Naive thymus-derived CD4-positive, alpha-beta T cell (primary cell): ENCODE data around the gene ADGRB3. TPM values are rescaled to one million over a fixed set of nuclear protein-coding genes. Genes with fewer than 3 reads are reported as not detected.
"Not testable (repeated sequence)": the region's sequence is repeated elsewhere in the genome, so short reads cannot be mapped to it uniquely, and the experiment has no call there.

Source experiments
- ATAC-seq: fragments of 150-1000 bp; cut with Tn5 transposase; 2 replicates; pipeline ENCODE4 v1.10.0; 2021; ENCODE audit warnings: mild to moderate bottlenecking, moderate library complexity
- CTCF ChIA-PET: fragments of 350-600 bp; sonication (Branson Sonifier 250); formaldehyde crosslinking; loops from one replicate; lab custom pipeline; 2021; ENCODE audit warnings: antibody characterized with exemption; lab: Charles Lee
- POLR2A ChIA-PET: fragments of 350-600 bp; sonication (Branson Sonifier 250); formaldehyde crosslinking; loops from one replicate; lab custom pipeline; 2021; ENCODE audit warnings: antibody characterized with exemption, inconsistent platforms; lab: Charles Lee
- DNase-seq, 9 donors: peaks; one replicate each; pipeline versions ENCODE4 v3.0.0 to v3.0.0-alpha.2; 2020 to 2022; ENCODE audit warnings: mixed read lengths in 1 of 9
- H3K27ac ChIP-seq: one replicate; pipeline ENCODE4 v1.7.0; 2013; ENCODE audit warnings: mild to moderate bottlenecking, low read depth, low read length, moderate library complexity
- H3K27me3 ChIP-seq, 2 donors: one replicate each; pipeline ENCODE4 v1.7.0; 2013; ENCODE audit warnings: low read length in 2 of 2, mild to moderate bottlenecking in 2 of 2, moderate library complexity in 2 of 2; ENCODE audit not compliant: control insufficient read depth in 2 of 2, insufficient read depth in 2 of 2
- H3K36me3 ChIP-seq, 3 experiments: 1 replicate in 2 of 3; 2 replicates in 1 of 3; pipeline ENCODE4 v1.7.0; 2013; ENCODE audit warnings: low read length in 3 of 3, mild to moderate bottlenecking in 3 of 3, moderate library complexity in 1 of 3; ENCODE audit not compliant: insufficient read depth in 3 of 3, control insufficient read depth in 2 of 3
- H3K4me1 ChIP-seq, 2 donors: one replicate each; pipeline ENCODE4 v1.7.0; 2013; ENCODE audit warnings: low read length in 2 of 2, mild to moderate bottlenecking in 2 of 2, moderate library complexity in 1 of 2; ENCODE audit not compliant: control insufficient read depth in 2 of 2, insufficient read depth in 2 of 2
- H3K4me3 ChIP-seq: 2 replicates; pipeline ENCODE4 v1.7.0; 2013; ENCODE audit warnings: mild to moderate bottlenecking, low read length
- H3K9me3 ChIP-seq, 3 experiments: 1 replicate in 2 of 3; 2 replicates in 1 of 3; pipeline ENCODE4 v1.7.0; 2013; ENCODE audit warnings: low read length in 3 of 3; ENCODE audit not compliant: control insufficient read depth in 2 of 3
- H3K27ac Mint-ChIP-seq, 9 donors: one replicate each; pipeline ENCODE4 v1.8.0; 2020 to 2022; ENCODE audit warnings: mixed read lengths in 9 of 9, mild to moderate bottlenecking in 8 of 9, moderate library complexity in 5 of 9, inconsistent platforms in 2 of 9
- H3K27me3 Mint-ChIP-seq, 5 donors: one replicate each; pipeline ENCODE4 v1.8.0; 2021 to 2022; ENCODE audit warnings: mixed read lengths in 5 of 5, mild to moderate bottlenecking in 1 of 5
- H3K36me3 Mint-ChIP-seq, 5 donors: one replicate each; pipeline ENCODE4 v1.8.0; 2020 to 2022; ENCODE audit warnings: mixed read lengths in 5 of 5, mild to moderate bottlenecking in 3 of 5, inconsistent platforms in 1 of 5
- H3K4me1 Mint-ChIP-seq, 7 donors: one replicate each; pipeline ENCODE4 v1.8.0; 2020 to 2022; ENCODE audit warnings: mixed read lengths in 7 of 7, mild to moderate bottlenecking in 3 of 7, inconsistent platforms in 1 of 7
- H3K4me3 Mint-ChIP-seq, 10 donors: one replicate each; pipeline ENCODE4 v1.8.0; 2020 to 2022; ENCODE audit warnings: mild to moderate bottlenecking in 10 of 10, mixed read lengths in 10 of 10, moderate library complexity in 6 of 10, inconsistent platforms in 2 of 10
- H3K9me3 Mint-ChIP-seq, 11 donors: one replicate each; pipeline ENCODE4 v1.8.0; 2020 to 2022; ENCODE audit warnings: mixed read lengths in 11 of 11, mild to moderate bottlenecking in 4 of 11, inconsistent platforms in 1 of 11, moderate library complexity in 1 of 11
- intact Hi-C, 2 donors: fragments of 100-400 bp; cut with micrococcal nuclease; formaldehyde crosslinking; loops; one replicate each; pipeline ENCODE4 v1.15.1; 2023
- polyA plus RNA-seq, 2 donors: library from polyadenylated mRNA; unstranded; fragments of 300-500 nt; fragmentation: Illumina TruSeq; gene quantifications; one replicate each; pipeline ENCODE4 v1.2.3, GENCODE V29; 2021
- total RNA-seq, 6 experiments: library from RNA in 5 of 6; stranded (reverse) in 5 of 6; gene quantifications; 1 replicate in 5 of 6; 2 replicates in 1 of 6; pipeline ENCODE4 v1.2.3 and lab custom pipeline; 2021 to 2026

ADGRB3 gene
- total and polyA plus RNA-seq, 7 experiments from 2014 or later = not detected

- CTCF ChIA-PET, DNase-seq, H3K4me3 Mint-ChIP-seq, H3K27me3 ChIP-seq, POLR2A ChIA-PET, H3K36me3 ChIP-seq, H3K4me3 ChIP-seq, H3K9me3 ChIP-seq, ATAC-seq, H3K27ac Mint-ChIP-seq, H3K36me3 Mint-ChIP-seq, H3K9me3 Mint-ChIP-seq, H3K4me1 ChIP-seq, H3K27me3 Mint-ChIP-seq, intact Hi-C loops, H3K27ac ChIP-seq, H3K4me1 Mint-ChIP-seq: not testable (repeated sequence)
These were observed 112.8 kb downstream of the ADGRB3 start for GRCh38 chr6:68747832-68748231.

- Histone ChIP-seq H3K36me3 (no peaks in the 10 kb centered on the region), H3K4me1 (no peaks in the 10 kb centered on the region), H3K9me3 (no peaks in the 10 kb centered on the region), H3K27ac (no peak overlapping the region), H3K27me3 (no peaks in the 10 kb centered on the region), H3K4me3 (no peak overlapping the region)
- DNase-seq (no peak), ATAC-seq (no peak)
- POLR2A ChIA-PET = no interaction called here
- no peak overlapping the region for H3K4me3 Mint-ChIP-seq
- intact Hi-C loops = no loop called here
- no peak overlapping the region for H3K27ac Mint-ChIP-seq
- peaks cover 0 to 7% (median 0%) of the 10 kb centered on the region in 5 donors for H3K27me3 Mint-ChIP-seq
- CTCF ChIA-PET = interaction anchor here (0.6 kb wide), 1 partner anchor 215 kb away, joined by 3 read pairs; no protein-coding TSS in a partner anchor
- H3K36me3 Mint-ChIP-seq = no peaks in the 10 kb centered on the region
- no peaks in the 10 kb centered on the region for H3K9me3 Mint-ChIP-seq
- H3K4me1 Mint-ChIP-seq = peaks cover 0 to 2% (median 0%) of the 10 kb centered on the region in 7 donors
These were observed 119.7 kb downstream of the ADGRB3 start for GRCh38 chr6:68754681-68755213.

GRCh38 chr6:68756454-68757375, 121.6 kb downstream of the ADGRB3 start:
- Mint-ChIP-seq H3K27me3 (peaks cover 0 to 7% (median 0%) of the 10 kb centered on the region in 5 donors), H3K9me3 (no peaks in the 10 kb centered on the region), H3K27ac (no peak overlapping the region), H3K4me1 (peaks cover 0 to 2% (median 0%) of the 10 kb centered on the region in 7 donors), H3K36me3 (no peaks in the 10 kb centered on the region), H3K4me3 (no peak overlapping the region)
- CTCF ChIA-PET = no interaction called here
- Histone ChIP-seq H3K36me3 (no peaks in the 10 kb centered on the region), H3K27me3 (no peaks in the 10 kb centered on the region), H3K4me1 (no peaks in the 10 kb centered on the region), H3K27ac (no peak overlapping the region), H3K4me3 (no peak overlapping the region), H3K9me3 (no peaks in the 10 kb centered on the region)
- intact Hi-C loops = loop anchor here in 1 of 2 donors (1.0 kb wide), 1 partner anchor 9 kb away; no protein-coding TSS in a partner anchor
- DNase-seq (no peak), ATAC-seq (peak; percentile 44)
- POLR2A ChIA-PET = no interaction called here

GRCh38 chr6:68757821-68758220, 122.7 kb downstream of the ADGRB3 start:
- DNase-seq (no peak), ATAC-seq (no peak)
- Mint-ChIP-seq H3K4me3 (no peak overlapping the region), H3K27me3 (peaks cover 0 to 7% (median 0%) of the 10 kb centered on the region in 5 donors), H3K9me3 (no peaks in the 10 kb centered on the region), H3K27ac (no peak overlapping the region), H3K36me3 (no peaks in the 10 kb centered on the region), H3K4me1 (peaks cover 0 to 2% (median 0%) of the 10 kb centered on the region in 7 donors)
- Histone ChIP-seq H3K4me3 (no peak overlapping the region), H3K27me3 (no peaks in the 10 kb centered on the region), H3K27ac (no peak overlapping the region), H3K36me3 (no peaks in the 10 kb centered on the region), H3K4me1 (no peaks in the 10 kb centered on the region), H3K9me3 (no peaks in the 10 kb centered on the region)
- CTCF ChIA-PET = no interaction called here
- POLR2A ChIA-PET = no interaction called here
- intact Hi-C loops = no loop called here

GRCh38 chr6:68758559-68758958, 123.5 kb downstream of the ADGRB3 start:
- H3K4me1 Mint-ChIP-seq = peaks cover 0 to 2% (median 0%) of the 10 kb centered on the region in 7 donors
- ATAC-seq = no peak

GRCh38 chr6:68760485-68760884, 125.4 kb downstream of the ADGRB3 start:
- no peaks in the 10 kb centered on the region for H3K4me1 Mint-ChIP-seq
- DNase-seq (no peak), ATAC-seq (no peak)
- H3K27ac ChIP-seq = no peak overlapping the region
- no peaks in the 10 kb centered on the region for H3K9me3 ChIP-seq
- H3K27ac Mint-ChIP-seq = no peak overlapping the region
- no peaks in the 10 kb centered on the region for H3K36me3 ChIP-seq
- no peaks in the 10 kb centered on the region for H3K9me3 Mint-ChIP-seq
- no peaks in the 10 kb centered on the region for H3K27me3 Mint-ChIP-seq
- no peaks in the 10 kb centered on the region for H3K4me1 ChIP-seq
- no peak overlapping the region for H3K4me3 Mint-ChIP-seq
- H3K36me3 Mint-ChIP-seq = no peaks in the 10 kb centered on the region
- CTCF ChIA-PET = no interaction called here
- intact Hi-C loops = no loop called here
- H3K27me3 ChIP-seq = no peaks in the 10 kb centered on the region
- H3K4me3 ChIP-seq = no peak overlapping the region
- POLR2A ChIA-PET = no interaction called here

More at GRCh38 chr6:68758559-68758958, 123.5 kb downstream of the ADGRB3 start:
- Mint-ChIP-seq H3K27ac (no peak overlapping the region), H3K36me3 (no peaks in the 10 kb centered on the region), H3K27me3 (peaks cover 0 to under 1% (median 0%) of the 10 kb centered on the region in 5 donors), H3K9me3 (no peaks in the 10 kb centered on the region), H3K4me3 (no peak overlapping the region)
- intact Hi-C loops = no loop called here
- POLR2A ChIA-PET = no interaction called here
- Histone ChIP-seq H3K36me3 (no peaks in the 10 kb centered on the region), H3K27me3 (no peaks in the 10 kb centered on the region), H3K4me3 (no peak overlapping the region), H3K27ac (no peak overlapping the region), H3K4me1 (no peaks in the 10 kb centered on the region), H3K9me3 (no peaks in the 10 kb centered on the region)
- no peak for DNase-seq
- CTCF ChIA-PET = no interaction called here
